Cardiac fibroblast (primary cell): ENCODE measurements around the gene SBDS.
"Not testable (repeated sequence)": the region's sequence is repeated elsewhere in the genome, so short reads cannot be mapped to it uniquely, and the experiment has no call there.

Source experiments
- DNase-seq, 2 donors: peaks; one replicate each; pipeline versions ENCODE4 v3.0.0 to v3.0.0-alpha.2; 2010; ENCODE audit warnings: low read depth in 2 of 2
- H3K4me3 ChIP-seq, 2 donors: replicated peaks in 1 of 2; 1 replicate in 1 of 2; 2 replicates in 1 of 2; pipeline ENCODE4 v1.5.1; 2011; ENCODE audit warnings: low read depth in 2 of 2, low read length in 2 of 2, mild to moderate bottlenecking in 2 of 2, moderate library complexity in 1 of 2
- CTCF ChIP-seq: IDR thresholded peaks from one replicate; pipeline ENCODE4 v1.5.1; 2011; ENCODE audit warnings: low read depth, mild to moderate bottlenecking, low read length, inconsistent platforms

The SBDS gene

GRCh38 chr7:66995050-66995776 is at the start of gene SBDS:
Gene SBDS, minus strand, starts transcription at chr7:66995586. Its CDS starts 169 bp downstream, at chr7:66995417.
- peak within 1 kb of the TSS; percentile 69 to 72 for H3K4me3 ChIP-seq
- peak; percentile 99 to 100 for DNase-seq

- not testable (repeated sequence) for H3K4me3 ChIP-seq
- DNase-seq, result peak in 1 of 2 donors; percentile 15
These were observed 48.2 kb upstream of the SBDS start for GRCh38 chr7:67043559-67043930.

DNA sequence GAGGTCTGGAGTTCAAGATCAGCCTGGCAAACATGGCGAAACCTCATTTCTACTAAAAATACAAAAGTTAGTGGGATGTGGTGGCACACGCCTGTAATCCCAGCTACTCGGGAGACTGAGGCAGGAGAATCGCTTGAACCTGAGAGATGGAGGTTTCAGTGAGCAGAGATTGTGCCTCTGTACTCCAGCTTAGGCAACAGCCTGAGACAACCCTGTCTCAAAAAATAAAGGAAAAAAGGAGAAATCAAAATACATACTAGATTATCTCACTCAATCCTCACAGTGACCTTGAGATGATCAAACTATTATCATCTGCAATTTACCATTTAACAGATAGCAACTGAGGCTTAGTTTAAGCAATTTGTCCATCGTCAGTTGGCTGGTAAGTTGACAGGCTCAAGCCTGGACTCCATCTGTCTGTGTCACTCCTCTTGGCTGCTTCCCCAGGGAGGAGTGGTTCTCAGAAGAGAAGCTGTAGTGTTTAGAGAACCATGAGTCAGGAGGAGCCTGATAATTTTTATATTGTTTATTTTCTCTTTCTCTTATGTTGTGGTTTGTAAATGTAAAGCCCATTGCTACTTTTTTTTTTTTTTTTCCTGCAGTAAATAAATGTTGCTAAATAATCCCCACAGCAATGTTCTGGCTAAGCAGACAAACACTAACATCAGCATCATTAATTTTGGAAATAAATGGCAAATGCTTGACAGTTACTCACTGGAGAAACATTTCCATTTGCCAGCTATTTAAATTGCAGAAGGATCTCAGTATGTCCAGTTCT is 47.6 kb upstream of the SBDS start:
- not testable (repeated sequence) for H3K4me3 ChIP-seq
- DNase-seq, result peak; percentile 80 to 89

GRCh38 chr7:67040832-67041231 is 45.4 kb upstream of the SBDS start:
- H3K4me3 ChIP-seq, result not testable (repeated sequence)
- peak in 1 of 2 donors; percentile 9 for DNase-seq

GRCh38 chr7:67036432-67037395 is 41.3 kb upstream of the SBDS start:
- not testable (repeated sequence) for DNase-seq, H3K4me3 ChIP-seq

More at GRCh38 chr7:67040832-67041231, 45.4 kb upstream of the SBDS start:
- TF ChIP-seq CTCF, result peak; percentile 7

DNA sequence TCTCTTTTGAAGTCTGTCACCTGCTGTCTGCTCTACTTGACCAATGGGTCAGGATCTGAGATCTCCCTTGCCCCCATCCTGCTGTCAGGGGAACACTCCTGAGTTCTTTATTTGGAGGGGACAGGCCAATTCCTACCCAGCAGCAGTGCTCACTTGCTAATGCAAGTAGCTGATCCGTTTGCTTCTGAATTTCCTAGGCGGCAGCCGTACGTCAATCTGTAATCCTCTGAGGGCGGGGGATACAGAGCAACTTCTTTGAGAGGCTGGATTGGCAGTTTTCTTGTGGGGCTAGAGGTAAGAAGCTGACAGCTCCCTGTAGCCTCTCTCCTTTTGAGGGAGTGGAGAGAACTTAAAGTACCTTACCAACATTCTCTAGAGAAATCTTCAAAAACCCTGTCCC is 37.9 kb upstream of the SBDS start:
- no peak overlapping the region for H3K4me3 ChIP-seq
- DNase-seq, result no peak
- TF ChIP-seq CTCF, result no peak

DNA sequence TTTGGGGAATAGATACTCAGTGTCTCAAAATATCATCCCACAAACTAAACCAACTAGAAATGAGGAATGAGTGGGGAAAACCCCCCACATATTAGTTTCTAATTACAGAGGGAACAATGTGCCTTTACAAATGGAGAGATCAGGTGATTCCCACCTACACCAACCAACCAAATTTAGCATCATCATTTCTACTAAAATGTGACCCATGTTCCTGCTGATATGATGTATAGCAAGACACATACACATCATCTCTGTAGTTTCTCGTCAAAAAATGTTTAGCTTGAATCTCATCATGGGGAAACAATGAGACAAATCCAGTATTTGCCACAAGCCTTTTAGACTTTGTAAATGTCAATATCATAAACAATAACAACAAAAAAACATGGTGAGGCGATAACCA is 36.3 kb upstream of the SBDS start:
- DNase-seq, H3K4me3 ChIP-seq: not testable (repeated sequence)

DNA sequence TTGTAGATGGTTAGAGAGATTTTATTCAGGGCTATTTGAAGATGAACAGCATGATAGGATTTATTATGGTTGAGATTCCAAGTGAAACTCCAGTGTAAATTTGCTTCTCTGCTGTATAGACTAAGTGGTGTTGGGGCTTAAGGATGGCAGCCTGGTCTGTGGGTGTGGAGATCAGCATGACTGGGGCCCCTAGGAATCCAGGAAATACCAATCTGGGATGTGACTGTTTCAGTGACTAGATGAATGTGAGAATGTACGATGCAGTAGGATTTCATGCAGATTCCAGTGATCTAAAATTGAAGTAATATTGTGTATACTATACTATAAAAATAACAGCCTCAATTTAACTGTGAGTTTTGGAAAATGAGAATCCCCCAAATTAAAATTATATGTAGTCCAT is 30.1 kb upstream of the SBDS start:
- not testable (repeated sequence) for H3K4me3 ChIP-seq
- DNase-seq, result peak; percentile 63 to 78

DNA sequence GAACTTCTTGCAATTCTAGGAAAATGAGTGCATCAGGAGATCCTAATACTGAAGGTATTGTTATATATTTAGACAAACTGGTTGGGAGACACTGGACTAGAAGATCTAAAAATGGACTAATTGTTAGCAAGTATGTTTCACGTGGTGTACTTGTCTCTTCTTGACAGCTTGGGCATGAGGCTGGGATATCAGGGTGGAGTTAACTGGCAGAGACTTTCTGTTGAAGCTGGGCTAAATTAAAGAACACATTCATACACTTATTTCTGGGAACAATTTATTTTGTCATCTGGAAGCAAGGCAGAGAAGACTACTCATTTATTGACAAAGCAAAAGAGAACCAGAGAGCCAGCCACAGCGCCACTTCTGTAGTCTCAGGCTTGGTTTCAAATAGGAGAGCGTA is 27.1 kb upstream of the SBDS start:
- no peak overlapping the region for H3K4me3 ChIP-seq
- peak in 1 of 2 donors; percentile 8 for DNase-seq
- no peak for TF ChIP-seq CTCF
